NCI-H460 (cell line): Measurements from ENCODE around the gene TARDBP. TPM values are rescaled to one million over a fixed set of nuclear protein-coding genes. Genes with fewer than 3 reads are reported as not detected.
"Not testable (repeated sequence)": the region's sequence is repeated elsewhere in the genome, so short reads cannot be mapped to it uniquely, and the experiment has no call there.

Experiments used
- DNase-seq: peaks from one replicate; pipeline ENCODE4 v3.0.0-alpha.2; 2016; ENCODE audit warnings: low read depth; ENCODE audit errors: extremely low read depth
- total RNA-seq: library from RNA; depleted of rRNA; stranded (reverse); fragments of >200 nt; shearing (Covaris generic); gene quantifications from 2 replicates; pipeline ENCODE4 v1.2.3, GENCODE V29; 2014

The TARDBP gene
- total RNA-seq, 1 experiment from 2014 or later: 35.2 TPM

GRCh38 chr1:11040105-11040429 lies 27.6 kb downstream of the TARDBP start:
- DNase-seq: not testable (repeated sequence)

GRCh38 chr1:11041048-11041447 lies 28.6 kb downstream of the TARDBP start:
- no peak for DNase-seq

- DNase-seq: no peak
Observed at GRCh38 chr1:11042065-11042464, 29.6 kb downstream of the TARDBP start.

GRCh38 chr1:11042995-11043874 lies 30.8 kb downstream of the TARDBP start:
- no peak for DNase-seq

GRCh38 chr1:11044086-11044848 lies 31.8 kb downstream of the TARDBP start:
- no peak for DNase-seq

GRCh38 chr1:11044849-11045427 lies 32.5 kb downstream of the TARDBP start:
- DNase-seq: no peak

- no peak for DNase-seq
Observed at GRCh38 chr1:11045428-11046269, 33.2 kb downstream of the TARDBP start.

- no peak for DNase-seq
Observed at GRCh38 chr1:11046270-11046566, 33.8 kb downstream of the TARDBP start.

GRCh38 chr1:11046625-11047365 lies 34.3 kb downstream of the TARDBP start, which contains the start of gene MASP2:
Gene MASP2, minus strand, starts transcription at chr1:11047239. Its CDS starts 32 bp downstream, at chr1:11047207.
- no peak for DNase-seq

GRCh38 chr1:11051121-11051520 lies 38.7 kb downstream of the TARDBP start:
- not testable (repeated sequence) for DNase-seq

GRCh38 chr1:11051781-11052511 lies 39.5 kb downstream of the TARDBP start:
- DNase-seq: no peak

GRCh38 chr1:11052839-11053757 lies 40.6 kb downstream of the TARDBP start:
- no peak for DNase-seq

- no peak for DNase-seq
Observed at GRCh38 chr1:11053758-11054137, 41.3 kb downstream of the TARDBP start.

- no peak for DNase-seq
Observed at GRCh38 chr1:11054181-11054580, 41.7 kb downstream of the TARDBP start.

- DNase-seq: no peak
Observed at GRCh38 chr1:11054666-11055065, 42.2 kb downstream of the TARDBP start.

GRCh38 chr1:11055676-11056075 lies 43.2 kb downstream of the TARDBP start:
- DNase-seq: no peak

GRCh38 chr1:11056504-11056903 lies 44.0 kb downstream of the TARDBP start:
- DNase-seq: no peak

GRCh38 chr1:11057477-11057876 lies 45.0 kb downstream of the TARDBP start:
- DNase-seq: no peak
